ENCODE data around the gene TRIM52. TPM values are rescaled to one million over a fixed set of nuclear protein-coding genes. Genes with fewer than 3 reads are reported as not detected.

The TRIM52 gene
- total RNA-seq, 1 experiment from 2014 or later = 7.6 TPM

DNA sequence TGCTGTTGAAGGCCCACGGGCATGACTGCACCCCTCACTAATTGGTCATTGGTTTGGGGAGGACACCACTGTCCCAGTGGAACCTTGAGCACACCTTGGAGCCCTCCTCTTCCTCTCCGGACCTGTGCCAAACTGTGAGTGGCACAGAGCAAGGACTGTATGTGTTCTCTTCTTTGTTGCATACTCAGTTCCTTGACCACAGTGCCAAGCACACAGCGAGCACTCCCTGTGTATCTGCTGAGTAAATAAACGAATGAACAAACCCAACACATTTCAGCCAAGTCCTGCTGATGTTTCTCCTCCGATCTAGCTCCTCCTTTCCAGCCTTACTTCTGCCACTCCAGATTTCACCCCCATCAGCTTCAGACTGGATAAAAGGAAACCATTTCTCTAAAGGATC, 2.7 kb upstream of the TRIM52 start:
- H3K9me3 ChIP-seq (ENCODE audit: control insufficient read depth in 1 of 2, insufficient read depth in 1 of 2, low read depth in 1 of 2, low read length in 2 of 2) = no peaks in the 10 kb centered on the region
- H3K4me3 ChIP-seq (replicated peaks in 1 of 2; ENCODE audit: low read depth in 1 of 2, low read length in 2 of 2) = no peak overlapping the region
- H2AFZ ChIP-seq (ENCODE audit: low read depth, low read length, poor library complexity, severe bottlenecking) = no peak overlapping the region
- ATAC-seq (no peak), DNase-seq (ENCODE audit: low read depth, low spot score) (no peak)
- no peak overlapping the region for H3K4me2 ChIP-seq (ENCODE audit: low read length)
- intact Hi-C loops (cut with micrococcal nuclease) = no loop called here
- peaks cover 31% of the 10 kb centered on the region for H3K79me2 ChIP-seq (ENCODE audit: insufficient read depth, low read length)
- TF ChIP-seq, protein P1, sequence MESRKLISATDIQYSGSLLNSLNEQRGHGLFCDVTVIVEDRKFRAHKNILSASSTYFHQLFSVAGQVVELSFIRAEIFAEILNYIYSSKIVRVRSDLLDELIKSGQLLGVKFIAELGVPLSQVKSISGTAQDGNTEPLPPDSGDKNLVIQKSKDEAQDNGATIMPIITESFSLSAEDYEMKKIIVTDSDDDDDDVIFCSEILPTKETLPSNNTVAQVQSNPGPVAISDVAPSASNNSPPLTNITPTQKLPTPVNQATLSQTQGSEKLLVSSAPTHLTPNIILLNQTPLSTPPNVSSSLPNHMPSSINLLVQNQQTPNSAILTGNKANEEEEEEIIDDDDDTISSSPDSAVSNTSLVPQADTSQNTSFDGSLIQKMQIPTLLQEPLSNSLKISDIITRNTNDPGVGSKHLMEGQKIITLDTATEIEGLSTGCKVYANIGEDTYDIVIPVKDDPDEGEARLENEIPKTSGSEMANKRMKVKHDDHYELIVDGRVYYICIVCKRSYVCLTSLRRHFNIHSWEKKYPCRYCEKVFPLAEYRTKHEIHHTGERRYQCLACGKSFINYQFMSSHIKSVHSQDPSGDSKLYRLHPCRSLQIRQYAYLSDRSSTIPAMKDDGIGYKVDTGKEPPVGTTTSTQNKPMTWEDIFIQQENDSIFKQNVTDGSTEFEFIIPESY (IDR thresholded peaks at IDR 0.05; ENCODE audit: extremely low read depth, insufficient replicate concordance, low read length) = no peak
- TF ChIP-seq JUND (IDR thresholded peaks at IDR 0.05) = no peak
- TF ChIP-seq YY1 (IDR thresholded peaks at IDR 0.05; ENCODE audit: extremely low read depth, insufficient replicate concordance, low read depth, low read length) = no peak
- no peak for TF ChIP-seq SIN3A (IDR thresholded peaks at IDR 0.05; ENCODE audit: low read depth)
- TF ChIP-seq EGR1 (IDR thresholded peaks at IDR 0.05; ENCODE audit: low read depth) = no peak
- no peak for TF ChIP-seq SRF (IDR thresholded peaks at IDR 0.05; ENCODE audit: low read depth)
- TF ChIP-seq POLR2A (IDR thresholded peaks at IDR 0.05; ENCODE audit: borderline replicate concordance, extremely low read depth, insufficient read depth, insufficient read length) = no peak
- no peak for TF ChIP-seq POLR2AphosphoS5 (IDR thresholded peaks at IDR 0.05; ENCODE audit: low read depth, low read length)
- no peak for TF ChIP-seq FOSL1 (IDR thresholded peaks at IDR 0.05; ENCODE audit: low read depth)
- TF ChIP-seq EZH2phosphoT487 (IDR thresholded peaks at IDR 0.05; ENCODE audit: borderline replicate concordance) = no peak
- no peak for TF ChIP-seq TCF7L2 (IDR thresholded peaks at IDR 0.05; ENCODE audit: borderline replicate concordance, extremely low read depth, insufficient read depth, insufficient read length)
- no peak for TF ChIP-seq ZFX (IDR thresholded peaks at IDR 0.05)
- TF ChIP-seq SP1 (IDR thresholded peaks at IDR 0.05; ENCODE audit: low read depth) = no peak
- no peak for TF ChIP-seq ZNF274 (IDR thresholded peaks at IDR 0.05; ENCODE audit: low read depth, low read length)
- TF ChIP-seq ATF3 (IDR thresholded peaks at IDR 0.05) = no peak
- TF ChIP-seq MAX (IDR thresholded peaks at IDR 0.05) = no peak
- no peak for TF ChIP-seq CTCF (IDR thresholded peaks at IDR 0.05 in 2 of 3, conservative IDR thresholded peaks at IDR 0.05 in 1 of 3; ENCODE audit: borderline replicate concordance in 1 of 3, insufficient read depth in 1 of 3, low read depth in 2 of 3, low read length in 2 of 3)
- TF ChIP-seq CBX3 (IDR thresholded peaks at IDR 0.05; ENCODE audit: low read depth) = no peak
- TF ChIP-seq, protein P2, sequence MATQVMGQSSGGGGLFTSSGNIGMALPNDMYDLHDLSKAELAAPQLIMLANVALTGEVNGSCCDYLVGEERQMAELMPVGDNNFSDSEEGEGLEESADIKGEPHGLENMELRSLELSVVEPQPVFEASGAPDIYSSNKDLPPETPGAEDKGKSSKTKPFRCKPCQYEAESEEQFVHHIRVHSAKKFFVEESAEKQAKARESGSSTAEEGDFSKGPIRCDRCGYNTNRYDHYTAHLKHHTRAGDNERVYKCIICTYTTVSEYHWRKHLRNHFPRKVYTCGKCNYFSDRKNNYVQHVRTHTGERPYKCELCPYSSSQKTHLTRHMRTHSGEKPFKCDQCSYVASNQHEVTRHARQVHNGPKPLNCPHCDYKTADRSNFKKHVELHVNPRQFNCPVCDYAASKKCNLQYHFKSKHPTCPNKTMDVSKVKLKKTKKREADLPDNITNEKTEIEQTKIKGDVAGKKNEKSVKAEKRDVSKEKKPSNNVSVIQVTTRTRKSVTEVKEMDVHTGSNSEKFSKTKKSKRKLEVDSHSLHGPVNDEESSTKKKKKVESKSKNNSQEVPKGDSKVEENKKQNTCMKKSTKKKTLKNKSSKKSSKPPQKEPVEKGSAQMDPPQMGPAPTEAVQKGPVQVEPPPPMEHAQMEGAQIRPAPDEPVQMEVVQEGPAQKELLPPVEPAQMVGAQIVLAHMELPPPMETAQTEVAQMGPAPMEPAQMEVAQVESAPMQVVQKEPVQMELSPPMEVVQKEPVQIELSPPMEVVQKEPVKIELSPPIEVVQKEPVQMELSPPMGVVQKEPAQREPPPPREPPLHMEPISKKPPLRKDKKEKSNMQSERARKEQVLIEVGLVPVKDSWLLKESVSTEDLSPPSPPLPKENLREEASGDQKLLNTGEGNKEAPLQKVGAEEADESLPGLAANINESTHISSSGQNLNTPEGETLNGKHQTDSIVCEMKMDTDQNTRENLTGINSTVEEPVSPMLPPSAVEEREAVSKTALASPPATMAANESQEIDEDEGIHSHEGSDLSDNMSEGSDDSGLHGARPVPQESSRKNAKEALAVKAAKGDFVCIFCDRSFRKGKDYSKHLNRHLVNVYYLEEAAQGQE (IDR thresholded peaks at IDR 0.05; ENCODE audit: low read depth) = no peak
- no peak for TF ChIP-seq ELF1 (IDR thresholded peaks at IDR 0.05; ENCODE audit: borderline replicate concordance, low read depth)
- CTCF ChIA-PET = no interaction called here
- H3K9me2 ChIP-seq (ENCODE audit: insufficient read depth) = no peaks in the 10 kb centered on the region
- H3K9ac ChIP-seq (ENCODE audit: low read length) = no peak overlapping the region
- RAD21 ChIA-PET (ENCODE audit: low non-redundant PET in 1 of 2, low total read pairs in 2 of 2, uncharacterized antibody in 2 of 2, unreplicated experiment in 2 of 2) = no interaction called here
- no peak overlapping the region for H3K27ac ChIP-seq (ENCODE audit: low read depth, low read length)
- BruUV-seq (replicated peaks) = no TSS peak
- H3K27me3 ChIP-seq (ENCODE audit: insufficient read depth, low read length) = no peaks in the 10 kb centered on the region
- POLR2A ChIA-PET = no interaction called here
- H4K20me1 ChIP-seq (ENCODE audit: insufficient read depth) = no peaks in the 10 kb centered on the region
- H3K4me1 ChIP-seq (ENCODE audit: control insufficient read depth in 1 of 2, insufficient read depth in 2 of 2, low read length in 2 of 2) = peaks cover 12 to 21% of the 10 kb centered on the region in 2 experiments; a peak in 3 of 4 replicates
- peaks cover 0 to 5% of the 10 kb centered on the region in 2 experiments; a peak in 2 of 4 replicates for H3K36me3 ChIP-seq (ENCODE audit: control insufficient read depth in 1 of 2, insufficient read depth in 2 of 2, low read length in 2 of 2)
